H9 (cell line): ENCODE data around the gene NDUFV2. TPM values are rescaled to one million over a fixed set of nuclear protein-coding genes. Genes with fewer than 3 reads are reported as not detected.

Experiments
- DNase-seq: peaks from one replicate; pipeline ENCODE4 v3.0.0-alpha.2; 2017
- H2AFZ ChIP-seq: one replicate; pipeline ENCODE4 v1.6.1; 2013; ENCODE audit warnings: mild to moderate bottlenecking, low read length, control low read depth, moderate library complexity
- H2AK5ac ChIP-seq: 2 replicates; pipeline ENCODE4 v1.6.1; 2013; ENCODE audit warnings: low read length, control low read depth, mixed read lengths; ENCODE audit not compliant: insufficient read length
- H2BK120ac ChIP-seq: one replicate; pipeline ENCODE4 v1.6.1; 2013; ENCODE audit warnings: low read depth, mild to moderate bottlenecking, low read length, control low read depth, inconsistent platforms; ENCODE audit not compliant: poor library complexity, severe bottlenecking
- H2BK12ac ChIP-seq: 2 replicates; pipeline ENCODE4 v1.6.1; 2013; ENCODE audit warnings: low read length, control low read depth, mixed read lengths, low read depth; ENCODE audit not compliant: insufficient read length
- H2BK15ac ChIP-seq: 2 replicates; pipeline ENCODE4 v1.6.1; 2013; ENCODE audit warnings: low read depth, low read length, control low read depth
- H2BK20ac ChIP-seq: one replicate; pipeline ENCODE4 v1.6.1; 2013; ENCODE audit warnings: low read depth, mild to moderate bottlenecking, low read length, control low read depth, inconsistent platforms; ENCODE audit not compliant: poor library complexity, severe bottlenecking
- H2BK5ac ChIP-seq: 2 replicates; pipeline ENCODE4 v1.6.1; 2013; ENCODE audit warnings: low read length, control low read depth, mixed read lengths; ENCODE audit not compliant: insufficient read length
- H3K14ac ChIP-seq: 2 replicates; pipeline ENCODE4 v1.6.1; 2013; ENCODE audit warnings: low read length, control low read depth; ENCODE audit not compliant: insufficient read depth
- H3K18ac ChIP-seq: 2 replicates; pipeline ENCODE4 v1.6.1; 2013; ENCODE audit warnings: low read depth, mild to moderate bottlenecking, mixed read lengths, low read length, control low read depth; ENCODE audit not compliant: insufficient read length
- H3K23ac ChIP-seq: 2 replicates; pipeline ENCODE4 v1.6.1; 2013; ENCODE audit warnings: low read length, control low read depth, mixed read lengths, low read depth; ENCODE audit not compliant: insufficient read length
- H3K23me2 ChIP-seq: 2 replicates; pipeline ENCODE4 v1.6.1; 2013; ENCODE audit warnings: low read depth, mild to moderate bottlenecking, mixed read lengths, low read length, control low read depth; ENCODE audit not compliant: insufficient read length, poor library complexity, severe bottlenecking
- H3K27ac ChIP-seq: 2 replicates; pipeline ENCODE4 v1.5.1; 2013; ENCODE audit warnings: low read length, control low read depth, mixed read lengths, low read depth; ENCODE audit not compliant: insufficient read length
- H3K27me3 ChIP-seq: 2 replicates; pipeline ENCODE4 v1.6.1; 2013; ENCODE audit warnings: low read length, control low read depth, inconsistent platforms; ENCODE audit not compliant: insufficient read depth
- H3K4ac ChIP-seq: 2 replicates; pipeline ENCODE4 v1.6.1; 2013; ENCODE audit warnings: low read depth, mild to moderate bottlenecking, control low read depth, inconsistent platforms, low read length, moderate library complexity
- H3K4me1 ChIP-seq: 2 replicates; pipeline ENCODE4 v1.6.1; 2013; ENCODE audit warnings: low read length, control low read depth, inconsistent platforms; ENCODE audit not compliant: insufficient read depth
- H3K4me2 ChIP-seq: 2 replicates; pipeline ENCODE4 v1.6.1; 2013; ENCODE audit warnings: low read length, control low read depth, mixed read lengths; ENCODE audit not compliant: insufficient read length, insufficient read depth
- H3K56ac ChIP-seq: 2 replicates; pipeline ENCODE4 v1.6.1; 2013; ENCODE audit warnings: low read depth, mild to moderate bottlenecking, mixed read lengths, low read length, control low read depth; ENCODE audit not compliant: insufficient read length
- H3K79me1 ChIP-seq: 2 replicates; pipeline ENCODE4 v1.6.1; 2013; ENCODE audit warnings: low read depth, mild to moderate bottlenecking, moderate library complexity, low read length, control low read depth, inconsistent platforms; ENCODE audit not compliant: insufficient read depth, poor library complexity, severe bottlenecking
- H3K79me2 ChIP-seq: 2 replicates; pipeline ENCODE4 v1.6.1; 2013; ENCODE audit warnings: low read length, control low read depth, inconsistent platforms; ENCODE audit not compliant: insufficient read depth
- H3K9ac ChIP-seq: 2 replicates; pipeline ENCODE4 v1.6.1; 2013; ENCODE audit warnings: low read length, control low read depth, mixed read lengths; ENCODE audit not compliant: insufficient read length; ENCODE audit errors: extremely low read depth
- H3K9me3 ChIP-seq: one replicate; pipeline ENCODE4 v1.6.1; 2013; ENCODE audit warnings: low read depth, low read length, inconsistent platforms; ENCODE audit not compliant: control insufficient read depth
- H3T11ph ChIP-seq: one replicate; pipeline ENCODE4 v1.6.1; 2013; ENCODE audit warnings: mild to moderate bottlenecking, low read length, control low read depth, inconsistent platforms
- H4K20me1 ChIP-seq: one replicate; pipeline ENCODE4 v1.6.1; 2013; ENCODE audit not compliant: control insufficient read depth, insufficient read length, insufficient read depth
- H4K5ac ChIP-seq: 2 replicates; pipeline ENCODE4 v1.6.1; 2013; ENCODE audit warnings: low read depth, mild to moderate bottlenecking, mixed read lengths, low read length, control low read depth; ENCODE audit not compliant: insufficient read length
- H4K8ac ChIP-seq: replicated peaks from 2 replicates; pipeline ENCODE4 v1.6.1; 2013; ENCODE audit warnings: low read length, control low read depth, mixed read lengths, low read depth; ENCODE audit not compliant: insufficient read length
- H4K91ac ChIP-seq: 2 replicates; pipeline ENCODE4 v1.6.1; 2013; ENCODE audit warnings: low read depth, mild to moderate bottlenecking, moderate library complexity, mixed read lengths, low read length, control low read depth; ENCODE audit not compliant: insufficient read length
- H3K27ac Mint-ChIP-seq, 3 experiments: 2 replicates in 2 of 3; 3 replicates in 1 of 3; pipeline ENCODE4 v1.8.0; 2020 to 2021; ENCODE audit warnings: mixed read lengths in 3 of 3, mild to moderate bottlenecking in 1 of 3, moderate library complexity in 1 of 3
- H3K27me3 Mint-ChIP-seq: 2 replicates; pipeline ENCODE4 v1.8.0; 2021; ENCODE audit warnings: low read depth, mild to moderate bottlenecking, moderate library complexity, mixed read lengths
- H3K36me3 Mint-ChIP-seq, 3 experiments: 2 replicates in 2 of 3; 3 replicates in 1 of 3; pipeline ENCODE4 v1.8.0; 2020 to 2021; ENCODE audit warnings: low read depth in 3 of 3, mixed read lengths in 3 of 3; ENCODE audit not compliant: insufficient read depth in 1 of 3
- H3K4me1 Mint-ChIP-seq, 2 experiments: 2 replicates each; pipeline ENCODE4 v1.8.0; 2020; ENCODE audit warnings: mixed read lengths in 2 of 2
- H3K4me3 Mint-ChIP-seq, 2 experiments: 2 replicates in 1 of 2; 3 replicates in 1 of 2; pipeline ENCODE4 v1.8.0; 2020 to 2021; ENCODE audit warnings: mild to moderate bottlenecking in 2 of 2, mixed read lengths in 2 of 2, moderate library complexity in 1 of 2
- H3K9me3 Mint-ChIP-seq, 2 experiments: 2 replicates in 1 of 2; 3 replicates in 1 of 2; pipeline ENCODE4 v1.8.0; 2020; ENCODE audit warnings: mild to moderate bottlenecking in 2 of 2, mixed read lengths in 2 of 2, moderate library complexity in 1 of 2
- CTCF ChIP-seq: fragments of 200-600 bp; sonication (generic); conservative IDR thresholded peaks from 3 replicates; pipeline ENCODE4 v1.8.0; 2021; ENCODE audit warnings: antibody characterized with exemption, mild to moderate bottlenecking
- WGBS: extraction: QIAGEN DNeasy Blood & Tissue Kit; methylation state at CpG from one replicate; pipeline ENCODE4 v1.1.7; 2013; ENCODE audit warnings: missing lambda C conversion rate, low lambda C conversion rate, mixed read lengths; ENCODE audit not compliant: insufficient read length; ENCODE audit errors: extremely low coverage; 5-methylcytosine and 5-hydroxymethylcytosine counted together
- total RNA-seq: library from RNA; stranded (reverse); gene quantifications from 2 replicates; pipeline ENCODE4 v1.2.1, GENCODE V29; 2021

NDUFV2 gene
- total RNA-seq, 1 experiment from 2014 or later, result 206 TPM

GRCh38 chr18:9091066-9091476, 11.4 kb upstream of the NDUFV2 start:
- no peak overlapping the region for H3K56ac ChIP-seq
- no CpG with 5 or more reads among the region's 4 CpGs for WGBS
- no peak overlapping the region for H3K4me3 Mint-ChIP-seq
- H3K27ac ChIP-seq, result no peak overlapping the region
- H3K18ac ChIP-seq, result no peak overlapping the region
- H3K4ac ChIP-seq, result no peak overlapping the region
- H3K27ac Mint-ChIP-seq, result no peak overlapping the region
- H2BK120ac ChIP-seq, result no peak overlapping the region
- H2BK15ac ChIP-seq, result no peak overlapping the region
- no peak overlapping the region for H4K5ac ChIP-seq
- H3K79me1 ChIP-seq, result no peaks in the 10 kb centered on the region
- no peak for TF ChIP-seq CTCF
- peaks cover 2% of the 10 kb centered on the region for H3K23me2 ChIP-seq
- no peak overlapping the region for H3K9ac ChIP-seq
- H3K4me1 Mint-ChIP-seq, result peaks cover 9 to 17% of the 10 kb centered on the region in 2 experiments
- no peak overlapping the region for H4K91ac ChIP-seq
- H2BK12ac ChIP-seq, result no peak overlapping the region
- no peak overlapping the region for H2AFZ ChIP-seq
- H3K36me3 Mint-ChIP-seq, result no peaks in the 10 kb centered on the region
- no peaks in the 10 kb centered on the region for H3K79me2 ChIP-seq
- no peak overlapping the region for H3K23ac ChIP-seq
- no peak overlapping the region for H3T11ph ChIP-seq
- no peak overlapping the region for H2BK20ac ChIP-seq
- 0 out of 2 replicates have a peak, but pooled peaks cover 5% of the 10 kb centered on the region for H3K4me1 ChIP-seq
- H4K20me1 ChIP-seq, result no peaks in the 10 kb centered on the region
- H3K4me2 ChIP-seq, result no peak overlapping the region
- no peaks in the 10 kb centered on the region for H3K27me3 Mint-ChIP-seq
- H3K14ac ChIP-seq, result no peak overlapping the region
- no peak overlapping the region for H4K8ac ChIP-seq
- no peak for DNase-seq
- no peak overlapping the region for H2BK5ac ChIP-seq
- no peak overlapping the region for H2AK5ac ChIP-seq
- H3K9me3 ChIP-seq, result no peaks in the 10 kb centered on the region
- H3K9me3 Mint-ChIP-seq, result no peaks in the 10 kb centered on the region
- H3K27me3 ChIP-seq, result no peaks in the 10 kb centered on the region
